ENCODE data around the gene CLEC4G.
A peak's percentile ranks its signal among the peaks of the same experiment; 100 is the strongest.

Gene CLEC4G

DNA sequence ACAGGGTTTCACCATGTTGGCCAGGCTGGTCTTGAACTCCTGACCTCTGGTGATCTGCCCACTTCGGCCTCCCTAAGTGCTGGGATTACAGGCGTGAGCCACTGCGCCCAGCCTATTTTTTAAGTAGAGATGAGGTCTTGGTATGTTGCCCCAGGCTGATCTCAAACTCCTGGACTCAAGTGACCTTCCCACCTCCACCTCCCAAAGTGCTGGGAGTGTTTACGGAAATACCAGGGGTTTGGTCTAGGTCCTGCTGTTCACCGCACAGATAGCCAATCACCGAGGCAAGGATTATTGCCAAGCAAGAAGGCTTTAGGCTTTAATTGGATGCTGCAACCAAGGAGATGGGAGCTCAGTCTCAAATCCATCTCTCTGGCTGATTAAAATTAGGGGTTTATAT is 11.6 kb downstream of the CLEC4G start:
- no peak for DNase-seq

DNA sequence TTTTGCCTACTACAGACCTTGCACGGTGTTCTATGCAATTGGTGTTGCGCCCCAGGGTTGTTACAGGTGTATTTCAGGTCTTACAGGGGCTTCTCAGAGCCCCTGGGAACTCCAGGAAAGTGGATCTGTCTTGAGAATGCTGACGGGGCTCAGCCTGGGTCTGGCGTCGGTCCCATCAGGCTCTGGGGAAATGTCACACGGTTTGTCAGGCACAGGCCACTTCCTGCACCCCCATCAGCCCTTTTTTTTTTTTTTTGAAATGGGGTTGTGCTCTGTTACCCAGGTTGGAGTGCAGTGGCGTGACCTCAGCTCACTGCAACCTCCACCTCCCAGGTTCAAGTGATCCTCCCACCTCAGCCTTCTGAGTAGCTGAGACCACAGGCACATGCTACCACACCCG is 13.2 kb downstream of the CLEC4G start:
- DNase-seq: no peak

DNA sequence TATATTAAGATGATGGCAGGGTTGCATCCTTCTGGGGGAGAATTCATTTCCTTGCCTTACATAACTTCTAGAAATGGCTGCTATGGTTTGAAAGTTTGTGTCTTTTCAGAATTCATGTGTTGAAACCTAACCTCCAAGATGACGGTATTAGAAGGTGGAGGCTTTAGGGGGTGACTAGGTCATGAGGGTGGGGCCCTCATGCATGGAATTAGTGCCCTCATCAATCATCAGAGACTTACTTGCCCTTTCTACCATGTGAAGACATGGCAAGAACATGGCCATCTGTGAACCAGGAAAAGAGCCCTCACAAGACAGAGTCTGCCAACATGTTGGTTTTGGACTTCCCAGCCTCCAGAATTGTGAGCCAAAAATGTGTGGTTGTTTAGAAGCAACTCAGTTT is 15.1 kb downstream of the CLEC4G start:
- no peak for DNase-seq

DNA sequence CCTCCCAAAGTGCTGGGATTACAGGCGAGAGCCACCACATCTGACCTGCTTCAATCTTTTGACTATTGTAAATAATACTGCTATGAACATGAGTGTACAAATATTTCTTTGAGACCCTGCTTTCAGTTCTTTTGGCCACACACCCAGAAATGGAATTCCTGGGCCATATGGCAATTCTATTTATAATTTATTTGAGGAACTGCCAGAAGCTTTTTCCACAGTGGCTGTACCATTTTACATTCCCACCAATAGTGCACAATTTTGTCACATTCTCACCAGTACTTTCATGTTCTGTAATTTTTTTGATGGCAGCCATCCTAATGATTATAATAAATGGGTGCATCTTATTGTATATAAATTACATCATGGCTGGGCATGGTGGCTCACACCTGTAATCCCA is 16.2 kb downstream of the CLEC4G start:
- DNase-seq: no peak

DNA sequence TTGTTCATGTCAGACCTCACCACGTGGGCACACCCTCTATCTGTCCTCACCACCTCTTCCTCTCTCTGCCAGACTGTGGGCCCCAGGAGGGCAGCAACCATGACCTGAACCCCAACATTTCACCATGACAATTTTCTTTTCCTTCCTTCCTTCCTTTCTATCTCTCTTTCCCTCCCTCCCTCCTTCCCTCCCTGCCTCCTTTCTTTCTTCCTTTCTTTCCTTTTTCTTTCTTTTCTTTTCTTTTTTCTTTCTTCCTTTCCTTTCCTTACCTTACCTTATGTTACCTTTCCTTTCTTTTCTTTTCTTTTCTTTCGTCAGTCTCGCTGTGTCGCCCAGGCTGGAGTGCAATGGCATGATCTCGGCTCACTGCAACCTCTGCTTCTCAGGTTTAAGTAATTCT is 21.3 kb downstream of the CLEC4G start:
- no peak for DNase-seq

DNA sequence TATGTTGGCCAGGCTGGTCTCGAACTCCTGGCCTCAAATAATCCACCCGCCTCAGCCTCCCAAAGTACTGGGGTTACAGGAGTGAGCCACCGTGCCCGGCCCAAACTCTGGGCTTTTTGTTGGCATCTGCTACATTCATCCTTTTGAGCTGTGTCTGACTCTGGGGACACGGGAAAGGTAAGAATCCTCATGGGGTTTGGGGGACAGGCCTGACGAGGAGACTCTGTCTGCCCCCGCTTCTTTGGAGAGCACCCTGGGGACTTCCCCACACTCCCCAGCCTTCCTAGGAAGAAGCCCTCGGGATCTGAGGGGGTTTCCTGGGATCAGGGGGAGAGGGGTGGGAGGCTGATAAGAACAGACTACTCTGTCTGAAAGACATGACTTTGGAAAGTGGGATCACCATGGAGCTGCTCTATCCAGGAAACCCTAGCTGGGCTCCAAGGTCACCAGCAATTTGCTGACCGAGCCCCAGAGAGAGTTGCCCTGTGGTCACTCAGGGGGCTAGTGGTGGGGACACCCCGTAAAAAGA is 21.9 kb downstream of the CLEC4G start:
- DNase-seq: no peak

DNA sequence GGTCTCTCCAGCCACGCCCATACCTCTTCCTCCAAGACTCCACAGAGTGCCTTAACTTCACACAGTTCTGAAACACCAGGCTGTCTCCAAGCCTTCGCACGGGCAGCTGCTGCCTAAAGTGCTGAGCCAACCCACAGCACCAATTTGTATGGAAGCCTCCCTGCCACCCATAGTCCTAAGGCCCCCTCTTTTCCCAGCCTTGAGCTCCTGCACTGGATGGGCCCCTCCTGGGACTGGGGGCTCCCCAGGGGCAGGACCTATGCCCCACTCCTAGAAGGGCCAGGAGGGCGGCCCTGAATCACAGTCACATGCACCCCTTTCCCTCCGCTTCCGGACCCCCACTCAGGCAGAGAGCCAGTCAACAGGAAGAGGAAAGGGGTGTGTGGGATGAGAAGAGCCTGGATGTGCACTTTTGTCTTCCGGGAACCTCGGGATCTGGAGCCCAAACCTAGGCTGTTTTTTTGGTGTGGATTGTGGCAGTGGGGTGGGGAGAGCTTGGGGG is 24.9 kb downstream of the CLEC4G start:
- no peak for DNase-seq

DNA sequence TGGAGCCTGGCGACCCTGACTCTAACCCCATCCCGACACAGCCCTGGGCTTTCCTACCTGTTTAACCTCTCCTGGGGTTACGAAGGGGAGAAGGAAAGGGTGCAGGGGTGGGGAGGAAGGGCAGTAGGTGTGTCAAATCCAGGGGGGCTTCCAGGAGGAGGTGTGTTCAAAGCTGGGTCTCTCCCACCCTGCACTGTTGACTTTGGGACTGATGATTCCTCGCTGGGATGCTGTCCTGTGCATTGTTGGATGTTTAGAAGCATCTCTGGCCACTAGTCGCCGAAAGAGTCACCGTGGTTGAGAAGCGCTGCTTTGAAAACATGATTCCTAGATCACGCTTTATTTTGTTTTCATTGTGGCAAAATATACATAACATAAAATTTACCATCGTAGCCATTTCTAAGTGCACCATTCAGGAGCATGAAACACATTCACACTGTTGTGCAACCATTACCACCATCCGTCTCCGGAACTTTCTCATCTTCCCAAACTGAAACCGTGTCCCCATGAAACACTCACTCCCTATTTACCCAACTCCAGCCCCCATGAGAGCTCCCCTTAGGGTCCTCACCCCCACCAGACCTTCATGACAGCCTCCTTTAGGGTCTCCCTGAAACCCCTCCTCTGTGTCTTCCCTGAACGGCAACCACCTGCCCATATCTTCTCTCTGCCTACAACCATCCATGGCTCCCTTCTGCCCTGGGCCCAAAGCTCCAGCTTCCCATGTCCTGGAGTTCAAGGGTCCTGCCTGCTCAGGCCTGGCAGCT is 25.5 kb downstream of the CLEC4G start:
- DNase-seq: no peak

DNA sequence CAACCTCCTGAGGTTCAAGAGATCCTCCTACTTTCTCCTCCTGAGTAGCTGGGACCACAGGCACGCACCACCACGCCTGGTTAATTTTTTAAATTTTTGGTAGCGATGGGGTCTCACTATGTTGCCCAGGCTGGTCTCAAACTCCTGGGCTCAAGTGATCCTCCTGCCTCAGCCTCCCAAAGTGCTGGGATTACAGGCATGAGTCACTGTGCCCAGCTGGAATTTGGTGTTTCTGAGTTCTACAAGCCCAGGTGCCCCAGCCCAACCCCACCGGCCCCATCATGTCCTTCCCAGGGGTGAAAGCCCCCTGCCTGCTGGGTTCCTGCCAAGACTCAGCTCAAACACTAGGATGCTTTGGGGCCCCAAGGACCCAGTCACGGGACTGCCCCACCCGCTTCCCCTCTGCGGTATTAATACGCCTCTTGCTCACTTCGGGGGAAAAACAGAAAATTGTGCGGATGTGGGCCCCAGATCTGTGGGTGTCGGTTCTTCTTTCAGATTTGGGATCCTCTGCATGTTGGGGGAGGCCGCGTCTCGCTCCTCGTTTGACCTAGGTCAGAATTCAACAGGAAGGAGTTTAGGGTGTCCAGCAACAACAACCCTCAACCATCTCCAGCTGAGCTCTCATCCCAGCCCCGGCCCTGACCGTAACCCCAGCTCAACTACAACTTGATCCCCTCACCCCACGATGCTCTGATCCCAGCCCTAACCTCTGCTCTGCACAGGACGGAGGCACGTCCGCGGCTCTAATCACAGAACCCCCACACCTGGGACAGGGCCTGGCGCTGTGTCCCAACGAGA is 26.3 kb downstream of the CLEC4G start:
- DNase-seq: peak; percentile 54 to 83 (median 74)

DNA sequence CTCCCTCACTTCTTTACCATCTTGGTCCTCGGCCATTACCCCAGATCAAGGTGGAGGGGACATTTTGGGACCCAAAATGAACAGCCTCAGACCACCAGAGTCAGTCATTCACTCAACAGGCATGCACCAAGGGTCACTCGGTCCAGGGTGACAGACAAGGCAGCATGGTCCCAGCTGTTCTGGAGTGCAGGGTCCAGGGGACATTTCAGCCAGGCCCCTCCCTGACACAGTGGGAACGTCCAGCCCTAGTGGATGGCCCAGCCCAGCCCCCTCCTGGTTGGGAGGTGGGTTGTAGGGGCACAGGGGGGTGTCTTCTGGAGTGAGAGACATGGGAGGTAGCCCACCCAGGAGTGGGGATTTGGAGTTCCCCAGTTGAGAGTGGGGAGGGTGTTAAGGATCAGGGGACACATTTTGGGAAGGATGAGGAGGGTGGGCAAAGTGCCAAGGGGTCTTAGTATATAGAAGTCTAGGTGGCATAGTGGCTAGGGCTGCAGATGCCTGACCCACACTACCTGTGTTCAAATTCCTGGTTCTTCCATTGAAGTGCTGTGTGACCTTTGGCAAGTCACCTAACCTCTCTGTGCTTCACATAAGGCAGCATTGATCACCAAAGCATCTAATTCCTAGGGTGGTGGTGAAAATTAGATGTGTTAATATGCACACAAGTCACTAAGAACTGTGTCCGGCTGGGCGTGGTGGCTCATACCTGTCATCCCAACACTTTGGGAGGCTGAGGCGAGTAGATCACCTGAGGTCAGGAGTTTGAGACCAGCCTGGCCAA is 27.4 kb downstream of the CLEC4G start:
- no peak for DNase-seq

DNA sequence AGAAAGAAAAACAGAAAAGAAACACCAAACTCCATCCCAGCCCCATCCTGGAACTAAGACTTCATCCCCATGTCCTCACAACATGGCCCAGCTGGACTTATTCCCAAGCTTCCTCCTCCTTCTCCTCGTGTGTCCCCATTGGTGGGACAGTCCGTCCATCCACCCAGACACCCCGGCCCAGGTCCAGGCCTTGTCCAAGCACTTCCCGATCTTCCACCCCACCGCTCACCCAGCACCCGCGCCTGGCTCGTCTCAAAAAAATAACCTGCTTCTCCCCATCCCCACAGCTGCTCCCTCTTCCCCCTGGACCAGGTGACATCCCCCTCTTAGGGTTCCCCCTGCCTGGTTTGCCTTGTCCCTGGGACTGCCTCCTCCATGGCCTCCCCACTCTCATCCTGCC is 28.6 kb downstream of the CLEC4G start:
- no peak for DNase-seq

DNA sequence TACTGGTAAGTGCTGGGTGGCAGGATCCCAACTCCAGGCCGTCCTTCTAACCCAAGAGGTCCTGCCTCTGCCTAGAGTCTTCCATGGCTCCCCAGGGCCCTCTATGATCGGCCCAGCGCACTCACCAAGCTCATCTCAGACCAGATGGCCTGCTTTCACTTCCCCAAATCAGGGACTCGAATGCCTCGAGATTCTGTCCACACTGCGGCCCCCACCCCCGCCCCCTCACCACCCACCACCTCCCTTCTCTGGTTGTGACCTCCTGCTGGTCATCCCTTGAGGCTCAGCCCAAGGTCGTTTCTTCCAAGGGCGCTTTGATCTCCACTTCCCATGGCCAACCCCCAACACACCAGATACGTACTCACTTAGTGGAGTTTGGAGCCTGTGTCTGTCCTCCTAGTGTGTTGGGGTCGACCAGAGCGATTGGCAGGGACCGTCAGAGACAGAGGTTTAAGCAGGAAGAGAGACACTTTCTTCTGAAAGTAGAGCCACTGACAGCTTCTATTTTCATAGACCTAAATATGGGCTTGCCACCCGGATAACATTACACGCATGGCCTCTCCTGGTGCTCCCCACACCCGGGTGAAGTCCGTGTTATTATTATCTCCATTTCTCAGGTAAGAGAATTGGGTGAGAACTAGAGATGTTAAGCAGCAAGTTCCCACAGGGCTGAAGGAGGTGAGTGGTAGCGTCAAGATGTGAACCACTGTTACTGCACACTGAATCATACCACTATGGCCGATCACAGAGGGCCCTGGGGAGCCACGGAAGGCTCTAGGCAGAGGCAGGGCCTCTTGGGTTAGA is 30.1 kb downstream of the CLEC4G start, which contains the start of gene FCER2:
Gene FCER2 (minus strand): TSS at position 478 of the 804 bp plus-strand sequence. CDS start 2,371 bp downstream, outside the sequence.
- no peak for DNase-seq

DNA sequence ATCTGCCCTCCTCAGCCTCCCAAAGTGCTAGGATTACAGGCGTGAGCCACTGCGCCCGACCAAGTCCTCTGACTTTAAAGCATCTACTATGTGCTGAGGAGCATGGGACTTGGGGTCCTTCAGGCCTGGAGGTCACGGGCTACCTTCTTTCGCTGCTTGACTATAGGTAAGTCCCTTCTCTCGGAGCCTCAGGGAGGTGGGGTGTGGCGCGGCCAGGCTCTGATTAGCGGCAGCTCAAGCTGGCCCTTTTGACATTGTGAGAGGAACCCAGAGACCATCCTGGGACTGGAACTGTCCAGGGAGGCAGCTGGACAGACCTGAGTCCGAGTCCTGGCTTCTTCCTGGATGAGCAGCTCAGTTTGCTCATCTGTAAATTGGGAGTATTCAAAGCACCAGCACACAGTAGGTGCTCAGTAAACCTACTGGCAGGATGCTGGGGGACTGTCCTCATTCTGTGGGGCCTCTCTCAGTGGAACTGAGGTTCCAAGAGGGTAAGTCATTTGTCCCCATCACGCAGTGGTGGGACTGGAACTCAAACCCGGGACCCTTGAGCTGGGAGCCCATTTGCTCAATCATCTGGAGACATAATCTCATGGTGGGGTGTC is 30.8 kb downstream of the CLEC4G start:
- DNase-seq: no peak

DNA sequence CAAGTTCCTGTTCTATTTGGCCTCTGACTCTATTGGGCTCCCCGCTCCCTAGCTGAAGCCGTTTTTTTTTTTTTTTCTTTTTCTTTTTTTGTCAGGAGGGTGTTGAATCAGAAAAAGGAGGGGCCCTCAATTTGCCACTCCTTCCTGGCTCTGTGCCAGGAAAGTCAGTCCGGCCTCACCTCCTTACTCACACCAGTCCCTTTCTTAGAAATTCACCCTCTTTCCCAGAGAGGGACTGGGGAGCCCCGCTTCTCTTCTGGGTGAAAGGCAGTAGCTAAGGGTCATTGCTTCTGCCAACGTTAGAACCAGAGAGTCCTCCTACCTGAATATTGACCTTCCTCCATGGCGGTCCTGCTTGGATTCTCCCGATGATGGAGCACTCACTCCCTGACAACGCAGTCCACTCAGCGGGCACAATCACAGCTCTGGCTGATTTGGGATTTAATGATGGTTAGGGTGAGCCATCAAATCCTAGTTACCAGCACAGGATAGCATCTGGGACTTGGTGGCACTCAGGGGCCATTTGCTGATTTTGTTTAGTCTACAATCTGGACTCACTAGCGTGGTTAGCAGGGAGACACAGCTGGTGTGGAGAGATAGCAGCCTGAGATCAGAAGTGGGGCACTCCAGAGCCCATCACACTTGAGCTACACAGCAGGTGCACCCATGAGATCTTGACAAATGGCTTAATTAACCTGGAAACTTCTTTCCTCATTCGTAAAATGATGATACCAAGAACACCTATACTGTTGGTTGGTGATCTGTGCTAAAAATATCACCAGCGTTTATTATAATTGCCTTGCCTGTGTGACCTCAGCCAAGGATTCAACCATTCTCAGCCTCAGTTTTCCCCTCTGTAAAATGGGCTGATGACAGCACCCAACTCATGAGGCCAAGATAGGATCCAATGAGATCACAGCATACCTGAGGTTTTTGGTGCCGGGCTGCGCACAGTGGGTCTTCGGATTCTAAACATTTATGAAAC is 32.2 kb downstream of the CLEC4G start:
- no peak for DNase-seq

DNA sequence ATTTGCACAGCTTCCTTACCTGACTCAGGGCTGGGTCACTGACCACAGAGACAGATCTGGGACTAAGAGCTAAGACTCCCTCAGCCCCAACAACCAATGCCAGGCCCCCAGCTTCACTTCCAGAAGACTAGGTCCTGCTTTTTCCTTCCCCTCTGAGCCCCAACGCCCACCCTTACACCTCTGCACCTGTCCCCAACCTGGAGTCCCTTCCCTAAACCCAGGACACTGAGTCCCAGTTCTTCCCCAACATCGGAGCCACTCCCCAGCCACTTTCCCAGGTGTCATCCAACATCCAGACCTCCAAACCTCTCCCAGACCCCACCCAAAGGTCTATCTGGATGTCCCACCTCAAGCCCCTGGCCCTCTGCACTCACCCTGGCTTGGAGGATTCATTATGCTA is 32.9 kb downstream of the CLEC4G start:
- no peak for DNase-seq

DNA sequence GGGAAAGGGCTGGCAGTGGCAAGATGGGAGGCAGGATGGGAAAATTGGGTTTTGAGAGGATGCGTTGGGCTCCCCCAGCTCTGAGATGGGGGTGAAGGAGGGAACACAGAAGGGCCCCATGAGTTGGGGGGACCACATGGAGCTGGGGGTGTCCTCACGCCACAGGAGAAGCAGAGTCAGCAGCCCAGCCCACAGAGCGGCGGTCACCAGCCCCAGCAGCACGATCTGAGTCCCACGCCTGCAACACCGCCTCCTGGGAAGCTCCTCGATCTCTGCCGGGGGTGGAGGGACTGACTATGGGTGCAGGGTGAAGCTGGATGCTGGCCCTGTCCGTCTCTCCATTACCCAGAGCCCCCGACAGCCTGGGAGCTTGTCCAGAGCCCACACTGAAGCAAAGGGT is 33.3 kb downstream of the CLEC4G start:
- DNase-seq: no peak

DNA sequence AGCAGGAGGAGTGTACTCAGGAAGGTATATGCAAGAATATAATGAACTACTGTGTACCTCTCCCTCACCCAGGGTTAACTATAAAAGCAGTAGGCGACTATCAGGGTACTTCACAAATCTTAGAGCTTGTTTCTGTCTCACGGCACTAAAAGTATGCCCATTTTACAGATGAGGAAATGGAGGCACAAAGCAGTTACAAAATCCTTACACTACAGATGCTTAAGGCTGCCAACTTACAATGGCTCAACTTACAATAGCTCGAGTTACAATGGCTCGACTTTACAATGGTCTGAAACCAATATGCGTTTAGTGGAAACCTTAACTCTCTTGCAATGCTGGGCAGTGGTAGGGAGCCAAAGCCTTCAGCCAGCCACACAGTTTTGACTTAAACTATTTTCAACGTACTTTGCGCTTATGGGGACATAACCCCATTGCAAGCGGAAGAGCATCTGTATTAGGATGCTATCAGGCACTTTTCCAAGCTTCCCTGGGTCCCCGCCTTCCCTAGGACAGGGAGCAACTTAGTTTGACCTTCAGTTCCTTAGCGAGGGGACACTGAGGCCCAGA is 34.1 kb downstream of the CLEC4G start:
- no peak for DNase-seq

DNA sequence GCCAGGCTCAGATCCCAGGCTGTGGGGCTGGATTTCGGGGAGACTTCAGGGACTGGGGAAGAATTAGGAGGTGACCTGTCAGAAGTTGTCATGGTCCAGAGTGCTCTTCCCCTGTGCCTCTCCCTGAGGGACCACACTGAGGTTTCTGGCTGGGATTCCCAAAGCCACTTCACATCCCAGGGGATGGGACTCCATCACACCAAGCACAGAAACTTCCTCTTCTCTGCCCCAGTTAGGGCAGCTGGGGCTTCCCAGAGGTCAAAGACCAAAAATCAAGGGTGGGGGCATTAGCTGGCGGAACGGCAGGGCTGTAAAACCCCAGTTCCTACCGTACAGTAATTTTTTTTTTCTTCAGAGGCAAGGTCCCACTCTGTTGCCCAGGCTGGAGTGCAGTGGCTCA is 37.4 kb downstream of the CLEC4G start:
- DNase-seq: no peak

DNA sequence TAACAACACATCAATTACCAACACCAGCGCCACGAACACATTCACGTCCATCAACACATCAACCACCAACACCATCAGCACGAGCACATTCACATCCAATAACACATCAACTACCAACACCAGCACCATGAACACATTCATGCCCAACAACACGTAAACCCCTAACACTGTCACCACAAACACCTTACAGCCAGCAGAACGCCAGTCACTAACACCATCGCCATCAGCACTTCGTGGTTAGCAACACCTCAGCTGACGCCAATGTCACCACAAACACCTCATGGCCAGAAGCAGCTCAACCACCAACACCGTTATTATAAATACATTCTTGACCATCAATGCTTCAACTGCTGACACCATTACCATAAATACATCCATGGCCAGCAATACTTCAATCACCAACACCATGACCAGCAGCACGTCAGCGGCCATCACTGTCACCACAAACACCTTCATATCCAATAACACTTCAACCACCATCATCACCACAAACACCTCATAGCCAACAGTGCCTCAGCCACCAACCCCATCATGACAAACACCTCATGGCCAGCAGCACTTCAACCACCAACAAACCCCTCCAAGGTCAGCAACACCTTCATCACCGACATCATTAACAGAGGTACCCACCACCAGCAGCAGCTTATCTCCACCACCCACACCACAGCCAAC is 39.4 kb downstream of the CLEC4G start:
- no peak for DNase-seq

DNA sequence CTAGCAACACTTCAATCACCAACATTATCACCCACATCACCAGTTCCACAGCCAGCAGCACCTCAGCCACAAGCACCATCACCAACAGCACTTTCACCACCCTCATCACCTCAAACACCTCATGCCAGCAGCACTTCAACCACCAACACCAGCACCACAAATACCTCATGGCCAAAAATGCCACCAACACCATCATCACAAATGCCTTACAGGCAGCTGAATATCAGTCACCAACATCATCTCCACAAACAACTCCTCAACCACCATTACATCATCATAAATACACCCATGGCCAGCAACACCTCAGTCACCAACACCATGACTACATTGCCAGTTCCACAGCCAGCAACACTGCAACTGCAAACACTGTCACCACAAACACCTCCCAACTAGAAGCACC is 40.4 kb downstream of the CLEC4G start:
- DNase-seq: no peak

Data from stimulated activated naive CD4-positive, alpha-beta T cell (primary cell).